RWPE1 (cell line): ENCODE results near the gene DUSP19.

ENCODE experiments used
- CTCF ChIA-PET: fragments of 350-600 bp; sonication (Branson Sonifier 250); formaldehyde crosslinking; extraction: SDS; loops from one replicate; lab custom pipeline; 2021; lab: Yijun Ruan, JAX
- POLR2A ChIA-PET: fragments of 400-600 bp; formaldehyde crosslinking; extraction: SDS; loops from one replicate; lab custom pipeline; 2020; ENCODE audit warnings: antibody characterized with exemption; ENCODE audit not compliant: low non-redundant PET; lab: Yijun Ruan, JAX
- DNase-seq: peaks from one replicate; pipeline ENCODE4 v3.0.0; 2012; ENCODE audit warnings: low spot score
- H3K27ac ChIP-seq: fragments of 450-650 bp; 2 replicates; pipeline ENCODE4 v1.5.1; 2017
- CTCF ChIP-seq: fragments of 450-650 bp; conservative IDR thresholded peaks from 2 replicates; pipeline ENCODE4 v1.5.1; 2017; ENCODE audit warnings: low read depth, mild to moderate bottlenecking

The DUSP19 gene

GRCh38 chr2:183078464-183079138, at the start of gene DUSP19:
TSS of gene DUSP19 (plus strand) at chr2:183078747. CDS start at chr2:183078934, 187 bp downstream.
- no peak for TF ChIP-seq CTCF
- ChIA-PET CTCF (interaction anchor here (0.6 to 0.7 kb wide), 3 partner anchors 127 to 166 kb away, joined by 3 to 4 read pairs (median 3); no protein-coding TSS in a partner anchor), POLR2A (interaction anchor here (1.3 kb wide), 1 partner anchor 41 kb away, joined by 3 read pairs; no protein-coding TSS in a partner anchor)
- H3K27ac ChIP-seq, result peak within 1 kb of the TSS; percentile 59
- DNase-seq, result peak; percentile 99

GRCh38 chr2:183029219-183029618, 49.3 kb upstream of the DUSP19 start:
- ChIA-PET POLR2A (no interaction called here), CTCF (interaction anchor here (0.7 kb wide), 2 partner anchors 9 to 53 kb away, joined by 4 read pairs; no protein-coding TSS in a partner anchor)

GRCh38 chr2:183031911-183032794, 46.4 kb upstream of the DUSP19 start:
- DNase-seq, result no peak
- ChIA-PET CTCF (interaction anchor here (0.6 kb wide), 1 partner anchor 217 kb away, joined by 4 read pairs; no protein-coding TSS in a partner anchor), POLR2A (no interaction called here)
- peak overlapping the region; percentile 45 for H3K27ac ChIP-seq
- TF ChIP-seq CTCF, result no peak

More at GRCh38 chr2:183029219-183029618, 49.3 kb upstream of the DUSP19 start:
- no peak for DNase-seq
- H3K27ac ChIP-seq, result no peak overlapping the region
- no peak for TF ChIP-seq CTCF

GRCh38 chr2:183033951-183034350, 44.6 kb upstream of the DUSP19 start:
- no peak overlapping the region for H3K27ac ChIP-seq
- POLR2A ChIA-PET, result no interaction called here
- no peak for DNase-seq
- CTCF ChIA-PET, result no interaction called here
- TF ChIP-seq CTCF, result no peak

- DNase-seq, result no peak
- ChIA-PET CTCF (interaction anchor here (0.5 kb wide), 1 partner anchor 12 kb away, joined by 3 read pairs; no protein-coding TSS in a partner anchor), POLR2A (no interaction called here)
- H3K27ac ChIP-seq, result no peak overlapping the region
- TF ChIP-seq CTCF, result no peak
These were observed 43.7 kb upstream of the DUSP19 start for GRCh38 chr2:183034806-183035205.

GRCh38 chr2:183035298-183035953, 43.1 kb upstream of the DUSP19 start:
- ChIA-PET POLR2A (no interaction called here), CTCF (interaction anchor here (0.5 to 0.6 kb wide), 2 partner anchors 12 to 125 kb away, joined by 3 read pairs; no protein-coding TSS in a partner anchor)
- no peak for DNase-seq
- no peak for TF ChIP-seq CTCF
- H3K27ac ChIP-seq, result no peak overlapping the region
